Measurements from ENCODE around the gene WDR90.

- TF ChIP-seq CTCF (optimal IDR thresholded peaks at IDR 0.05 in 1 of 3, IDR thresholded peaks at IDR 0.05 in 1 of 3, conservative IDR thresholded peaks at IDR 0.05 in 1 of 3; ENCODE audit: extremely low read depth in 1 of 3, insufficient read depth in 2 of 3, low read length in 3 of 3) (no peak), EZH2 (IDR thresholded peaks at IDR 0.05; ENCODE audit: low read length) (no peak)
Measured at GRCh38 chr16:609984-610383, 39.2 kb upstream of the WDR90 start.

Data from keratinocyte (primary cell).